ENCODE measurements around the gene CMTM3. TPM values are rescaled to one million over a fixed set of nuclear protein-coding genes. Genes with fewer than 3 reads are reported as not detected.
"Not testable (repeated sequence)": the region's sequence is repeated elsewhere in the genome, so short reads cannot be mapped to it uniquely, and the experiment has no call there.

Gene CMTM3
- total RNA-seq, 2 donors from 2014 or later: 40.0 to 74.0 TPM

- Mint-ChIP-seq H3K36me3 (no peaks in the 10 kb centered on the region), H3K27ac (no peak overlapping the region), H3K9me3 (no peaks in the 10 kb centered on the region)
- ATAC-seq (no peak), DNase-seq (ENCODE audit: low spot score in 2 of 2) (no peak)
Observed at GRCh38 chr16:66576296-66576695, 28.2 kb upstream of the CMTM3 start.

DNA sequence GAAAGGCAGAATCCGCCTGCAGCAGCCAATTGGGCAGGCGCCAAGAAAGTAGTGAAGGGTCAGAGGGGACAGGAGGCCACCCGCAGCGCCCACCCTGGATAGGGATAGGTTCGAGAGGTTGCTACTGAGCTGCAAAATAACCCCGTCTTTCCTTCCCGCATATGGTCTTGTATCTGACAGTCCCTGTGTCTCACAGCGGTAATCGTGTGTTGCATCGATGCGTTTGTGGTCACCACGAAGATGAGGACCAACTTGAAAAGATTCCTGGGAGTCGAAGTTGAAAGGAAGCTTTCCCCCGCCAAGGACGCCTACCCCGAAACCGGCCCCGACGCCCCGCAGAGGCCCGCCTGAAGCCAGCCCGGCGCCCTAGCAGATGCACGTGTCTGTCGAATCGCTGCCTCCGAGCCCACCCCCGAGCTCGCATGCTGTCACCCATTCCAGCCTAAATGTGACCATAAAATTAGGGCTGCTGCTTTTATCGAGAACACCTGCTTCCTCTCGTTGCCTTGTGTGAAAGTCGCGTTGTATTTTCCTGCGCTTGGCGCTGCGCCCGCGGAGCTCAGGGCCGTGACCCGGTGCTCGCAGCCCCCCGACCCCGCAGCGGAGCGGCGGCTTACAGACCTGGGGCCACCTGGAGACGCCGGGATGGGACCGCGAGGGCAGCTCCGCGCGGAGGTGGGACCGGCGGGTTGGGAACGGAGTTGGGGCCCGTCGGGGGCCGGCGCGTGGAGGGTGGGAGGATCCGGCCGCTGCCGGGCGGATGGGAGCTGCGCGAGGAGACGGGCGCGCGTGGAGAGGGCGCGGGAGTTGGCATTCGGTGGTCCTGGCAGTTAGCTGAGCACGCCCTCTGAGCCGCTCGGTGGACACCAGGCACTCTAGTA is 25.6 kb upstream of the CMTM3 start, which contains the start of gene CMTM2:
Gene CMTM2, plus strand, starts transcription at position 813 of the 881 bp plus-strand sequence. CDS start 145 bp downstream, outside the sequence.
- ATAC-seq: peak in 1 of 2 donors; percentile 51

DNA sequence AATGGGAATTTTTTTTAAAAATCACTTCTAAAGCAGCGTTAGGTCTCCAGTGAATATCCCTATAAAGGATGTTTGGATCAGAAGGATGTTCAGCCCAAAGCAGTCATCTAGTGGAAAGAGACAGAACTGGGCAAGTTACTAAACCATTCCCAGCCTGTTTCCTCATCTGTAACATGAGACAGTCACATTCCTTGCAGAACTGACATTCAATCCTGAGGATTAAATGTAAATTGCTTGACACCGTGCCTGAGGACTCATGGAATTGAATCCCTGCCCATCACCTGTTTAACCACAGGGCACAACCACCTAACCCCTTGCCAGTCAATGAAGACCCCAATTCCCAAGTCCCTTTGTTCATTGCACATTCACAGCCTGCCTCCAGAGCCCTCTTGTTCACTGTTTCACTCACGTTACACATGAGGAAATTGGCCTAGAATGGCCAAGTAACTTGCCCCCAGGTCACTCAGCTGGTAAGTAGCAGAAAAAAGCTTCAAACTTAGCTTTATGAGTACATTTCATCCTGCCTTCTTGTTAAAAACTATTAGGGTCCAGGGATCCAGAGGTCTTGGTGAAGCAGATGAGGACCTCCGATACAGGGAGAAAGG is 23.8 kb upstream of the CMTM3 start:
- DNase-seq (ENCODE audit: low spot score in 2 of 2) (no peak), ATAC-seq (no peak)
- Mint-ChIP-seq H3K27ac (no peak overlapping the region), H3K9me3 (no peaks in the 10 kb centered on the region), H3K36me3 (no peaks in the 10 kb centered on the region)

More for the DNA sequence above, 25.6 kb upstream of the CMTM3 start, which contains the start of gene CMTM2:
- Mint-ChIP-seq H3K36me3 (no peaks in the 10 kb centered on the region), H3K9me3 (no peaks in the 10 kb centered on the region), H3K27ac (no peak within 1 kb of the TSS)
- DNase-seq (ENCODE audit: low spot score in 2 of 2): no peak

GRCh38 chr16:66581246-66581952 is 23.1 kb upstream of the CMTM3 start:
- no peaks in the 10 kb centered on the region for H3K9me3 Mint-ChIP-seq
- DNase-seq (ENCODE audit: low spot score in 2 of 2) (no peak), ATAC-seq (no peak)
- no peak overlapping the region for H3K27ac Mint-ChIP-seq
- H3K36me3 Mint-ChIP-seq: no peaks in the 10 kb centered on the region

DNA sequence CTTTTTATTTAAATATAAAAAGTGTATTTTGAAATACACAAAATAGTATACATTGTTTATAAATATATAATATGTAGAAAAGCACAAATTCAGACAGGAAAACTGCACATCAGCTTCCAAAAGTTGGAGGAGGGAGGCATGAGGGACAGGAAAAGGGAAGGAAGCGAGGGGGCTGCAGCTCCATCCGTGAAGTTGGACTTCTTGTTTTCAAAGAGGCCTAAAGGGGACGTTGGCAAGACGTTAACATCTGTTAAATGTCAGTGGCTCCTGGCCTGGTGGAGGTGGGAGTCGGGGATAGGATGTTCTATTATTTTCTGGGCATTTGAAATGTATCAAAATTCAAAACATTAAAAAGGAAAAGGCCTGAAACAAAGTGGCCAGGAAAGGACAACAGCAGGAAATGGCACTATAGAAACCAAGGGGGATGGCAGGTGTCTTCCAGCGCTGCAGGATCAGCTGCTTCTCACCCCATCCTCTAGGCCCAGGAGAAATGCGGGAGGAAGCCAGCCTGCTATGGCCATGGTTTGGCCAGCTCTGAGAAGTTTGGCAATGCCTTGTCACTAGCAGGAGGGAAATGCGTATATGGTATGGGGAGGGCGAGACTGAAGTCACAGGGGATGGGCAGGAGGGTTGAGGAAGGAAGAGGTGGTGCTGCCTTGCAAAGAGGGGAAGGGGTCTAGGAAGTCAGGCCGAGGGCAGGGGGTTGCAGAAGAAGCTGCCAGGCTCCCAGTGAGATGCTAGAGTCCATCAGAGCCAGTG is 18.8 kb upstream of the CMTM3 start:
- Mint-ChIP-seq H3K36me3 (no peaks in the 10 kb centered on the region), H3K27ac (peak overlapping the region in 1 of 2 donors; percentile 33), H3K9me3 (no peaks in the 10 kb centered on the region)
- ATAC-seq: no peak
- DNase-seq (ENCODE audit: low spot score in 2 of 2): no peak

DNA sequence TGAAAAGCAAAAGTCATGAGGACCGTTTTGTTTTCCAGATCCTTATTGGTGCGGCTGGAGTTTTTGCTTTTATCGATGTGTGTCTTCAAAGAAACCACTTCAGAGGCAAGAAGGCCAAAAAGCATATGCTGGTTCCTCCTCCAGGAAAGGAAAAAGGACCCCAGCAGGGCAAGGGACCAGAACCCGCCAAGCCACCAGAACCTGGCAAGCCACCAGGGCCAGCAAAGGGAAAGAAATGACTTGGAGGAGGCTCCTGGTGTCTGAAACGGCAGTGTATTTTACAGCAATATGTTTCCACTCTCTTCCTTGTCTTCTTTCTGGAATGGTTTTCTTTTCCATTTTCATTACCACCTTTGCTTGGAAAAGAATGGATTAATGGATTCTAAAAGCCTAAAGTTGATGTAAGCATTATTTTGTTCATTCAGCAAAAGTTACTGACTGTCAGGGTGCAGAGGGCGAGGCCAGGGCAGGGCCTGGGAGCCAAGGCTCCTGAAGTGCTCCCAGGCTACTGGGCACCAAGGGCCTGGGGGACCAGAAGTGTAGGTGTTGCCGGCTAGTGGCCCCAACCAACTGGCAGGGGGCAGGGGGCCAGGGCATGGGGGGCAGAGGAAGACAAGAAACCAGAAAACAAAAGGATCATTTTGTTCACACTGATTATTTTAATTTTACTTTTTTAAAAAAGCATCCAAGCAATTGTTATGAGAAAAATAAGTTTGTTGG is 16.5 kb upstream of the CMTM3 start:
- DNase-seq (ENCODE audit: low spot score in 2 of 2): no peak

GRCh38 chr16:66588981-66589713 is 15.4 kb upstream of the CMTM3 start:
- Mint-ChIP-seq H3K36me3 (no peaks in the 10 kb centered on the region), H3K27ac (peak overlapping the region in 1 of 2 donors; percentile 77), H3K9me3 (no peaks in the 10 kb centered on the region)
- DNase-seq (ENCODE audit: low spot score in 2 of 2) (peak in 1 of 2 donors; percentile 66), ATAC-seq (peak; percentile 95 to 96)

More for the DNA sequence above, 16.5 kb upstream of the CMTM3 start:
- no peaks in the 10 kb centered on the region for H3K36me3 Mint-ChIP-seq
- peak overlapping the region in 1 of 2 donors; percentile 7 for H3K27ac Mint-ChIP-seq
- ATAC-seq: peak in 1 of 2 donors; percentile 13
- no peaks in the 10 kb centered on the region for H3K9me3 Mint-ChIP-seq

GRCh38 chr16:66590322-66590721 is 14.2 kb upstream of the CMTM3 start:
- H3K36me3 Mint-ChIP-seq: no peaks in the 10 kb centered on the region
- ATAC-seq (peak; percentile 54 to 55), DNase-seq (ENCODE audit: low spot score in 2 of 2) (no peak)
- H3K9me3 Mint-ChIP-seq: no peaks in the 10 kb centered on the region
- peak overlapping the region; percentile 77 to 94 for H3K27ac Mint-ChIP-seq

DNA sequence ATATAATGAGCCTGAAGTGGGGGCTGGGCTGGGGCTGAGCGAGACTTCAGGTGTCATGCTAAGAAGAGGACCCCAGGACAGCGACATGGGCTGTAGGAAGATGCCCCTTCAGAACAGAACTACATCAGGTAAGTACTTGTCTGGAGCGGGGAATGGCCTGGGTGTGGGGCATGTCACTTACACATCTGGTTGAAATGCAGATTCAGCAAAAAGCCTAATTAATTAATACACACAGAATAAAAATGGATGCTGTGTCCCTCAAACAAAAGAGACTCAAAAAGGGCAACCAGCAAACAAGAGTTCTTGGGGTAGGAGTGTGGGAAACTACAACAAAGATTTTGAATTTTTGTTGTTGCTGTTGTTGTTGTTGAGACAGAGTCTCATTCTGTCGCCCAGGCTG is 13.5 kb upstream of the CMTM3 start:
- ATAC-seq: no peak
- H3K9me3 Mint-ChIP-seq: no peaks in the 10 kb centered on the region
- H3K27ac Mint-ChIP-seq: peak overlapping the region in 1 of 2 donors; percentile 77
- DNase-seq (ENCODE audit: low spot score in 2 of 2): no peak
- H3K36me3 Mint-ChIP-seq: no peaks in the 10 kb centered on the region

DNA sequence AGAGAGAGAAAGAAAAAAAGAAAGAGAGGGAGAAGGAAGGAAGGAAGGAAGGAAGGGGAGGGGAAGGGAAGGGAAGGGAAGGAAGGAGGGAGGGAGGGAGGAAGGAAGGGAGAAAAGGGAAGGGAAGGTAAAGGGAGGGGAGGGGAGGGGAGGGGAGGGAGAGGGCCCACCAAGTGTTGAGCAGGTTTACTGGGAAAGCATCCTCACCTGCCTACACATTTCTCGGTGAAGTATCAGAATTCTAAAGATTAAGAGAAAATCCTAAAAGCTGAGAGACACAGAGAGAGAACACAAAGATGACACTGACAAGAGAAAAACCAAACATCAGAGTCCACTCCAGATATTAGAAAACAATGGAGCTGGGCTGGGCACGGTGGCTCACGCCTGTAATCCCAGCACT is 12.3 kb upstream of the CMTM3 start:
- Mint-ChIP-seq H3K9me3 (no peaks in the 10 kb centered on the region), H3K36me3 (no peaks in the 10 kb centered on the region), H3K27ac (no peak overlapping the region)
- DNase-seq (ENCODE audit: low spot score in 2 of 2) (no peak), ATAC-seq (no peak)

GRCh38 chr16:66592814-66593213 is 11.7 kb upstream of the CMTM3 start:
- Mint-ChIP-seq H3K36me3 (no peaks in the 10 kb centered on the region), H3K9me3 (no peaks in the 10 kb centered on the region), H3K27ac (no peak overlapping the region)
- DNase-seq (ENCODE audit: low spot score in 2 of 2): no peak
- no peak for ATAC-seq

GRCh38 chr16:66594739-66595138 is 9.8 kb upstream of the CMTM3 start:
- no peak for DNase-seq (ENCODE audit: low spot score in 2 of 2)
- Mint-ChIP-seq H3K36me3 (no peaks in the 10 kb centered on the region), H3K27ac (peak overlapping the region in 1 of 2 donors; percentile 55), H3K9me3 (no peaks in the 10 kb centered on the region)
- no peak for ATAC-seq

DNA sequence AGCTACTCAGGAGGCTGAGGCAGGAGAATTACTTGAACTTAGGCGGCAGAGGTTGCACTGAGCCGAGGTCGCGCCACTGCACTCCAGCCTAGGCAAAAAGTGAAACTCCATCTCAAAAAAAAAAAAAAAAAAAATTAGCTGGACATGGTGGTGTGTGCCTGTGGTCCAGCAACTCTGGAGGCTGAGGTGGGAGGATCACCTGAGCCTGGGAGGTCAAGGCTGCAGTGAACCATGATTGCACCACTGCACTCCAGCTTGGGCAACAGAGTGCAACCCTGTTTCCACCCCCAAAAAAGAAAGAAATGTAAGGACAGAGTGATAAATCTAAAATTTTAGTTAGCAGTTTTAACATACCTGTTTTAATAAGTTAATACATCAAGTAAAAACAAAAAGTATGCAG is 7.9 kb upstream of the CMTM3 start:
- H3K27ac Mint-ChIP-seq; ATAC-seq; H3K9me3 Mint-ChIP-seq; DNase-seq (ENCODE audit: low spot score in 2 of 2): not testable (repeated sequence)
- peaks cover 0 to 12% of the 10 kb centered on the region in 2 donors for H3K36me3 Mint-ChIP-seq

DNA sequence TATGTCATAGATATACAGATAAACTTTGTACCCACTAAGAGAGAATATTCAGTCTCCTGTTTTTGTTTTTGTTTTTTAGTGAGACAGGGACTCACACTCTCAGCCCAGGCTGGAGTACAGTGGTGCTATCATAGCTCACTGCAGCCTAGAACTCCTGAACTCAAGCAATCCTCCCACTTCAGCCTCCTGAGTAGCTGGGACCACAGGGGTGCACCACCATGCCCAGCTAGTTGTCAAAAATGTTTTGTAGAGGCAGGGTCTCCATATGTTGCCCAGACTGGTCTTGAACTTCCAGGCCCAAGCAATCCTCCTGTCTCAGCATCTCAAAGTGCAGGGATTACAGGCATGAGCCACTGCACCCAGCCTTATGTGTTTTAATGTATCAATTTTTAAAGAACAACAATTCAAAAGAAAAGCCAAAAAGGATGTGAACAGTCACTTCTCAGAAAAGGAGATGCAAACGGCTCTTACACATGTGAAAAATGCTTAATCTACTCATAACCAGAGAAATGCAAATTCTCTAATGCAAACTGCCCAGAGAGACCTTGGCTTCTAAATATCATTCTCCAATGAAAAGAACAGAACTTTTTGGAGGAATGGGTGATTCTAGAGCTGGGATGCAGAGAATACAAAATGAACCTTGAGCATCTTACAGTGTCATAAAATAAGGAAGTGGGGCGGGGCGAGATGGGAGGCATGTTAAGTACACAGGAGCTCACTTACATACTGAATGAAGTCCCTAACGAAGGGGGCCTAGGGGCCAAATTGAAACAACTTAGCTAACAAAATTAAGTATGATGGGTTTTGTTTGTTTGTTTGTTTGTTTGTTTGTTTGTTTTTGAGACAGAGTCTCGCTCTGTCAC is 7.3 kb upstream of the CMTM3 start:
- ATAC-seq (peak; percentile 36 to 82), DNase-seq (ENCODE audit: low spot score in 2 of 2) (no peak)
- H3K9me3 Mint-ChIP-seq: peaks cover 0 to 8% of the 10 kb centered on the region in 2 donors
- H3K27ac Mint-ChIP-seq: peak overlapping the region; percentile 20 to 31
- peaks cover 0 to 17% of the 10 kb centered on the region in 2 donors for H3K36me3 Mint-ChIP-seq

All from activated naive CD4-positive, alpha-beta T cell treated with anti-CD3 and anti-CD28 coated beads, Interleukin-2, amount 50 U/mL, for 72 hours (primary cell).